Measurements from ENCODE around the gene WFDC2.

DNA sequence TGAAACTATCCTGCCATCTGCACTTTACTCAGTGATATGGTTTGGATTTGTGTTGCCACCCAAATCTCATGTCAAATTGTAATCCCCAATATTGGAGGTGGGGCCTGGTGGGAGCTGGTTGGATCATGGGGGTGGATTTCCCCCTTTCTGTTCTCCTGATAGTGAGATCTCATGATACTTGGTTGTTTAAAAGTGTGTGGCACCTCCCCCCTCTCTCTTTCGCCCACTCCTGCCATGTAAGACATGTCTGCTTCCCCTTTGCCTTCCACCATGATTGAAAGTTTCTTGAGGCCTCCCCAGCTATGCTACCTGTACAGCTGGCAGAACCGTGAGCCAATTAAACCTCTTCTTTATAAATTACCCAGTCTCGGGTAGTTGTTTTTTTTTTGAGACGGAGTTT, 35.6 kb upstream of the WFDC2 start:
- TF ChIP-seq, protein P1, sequence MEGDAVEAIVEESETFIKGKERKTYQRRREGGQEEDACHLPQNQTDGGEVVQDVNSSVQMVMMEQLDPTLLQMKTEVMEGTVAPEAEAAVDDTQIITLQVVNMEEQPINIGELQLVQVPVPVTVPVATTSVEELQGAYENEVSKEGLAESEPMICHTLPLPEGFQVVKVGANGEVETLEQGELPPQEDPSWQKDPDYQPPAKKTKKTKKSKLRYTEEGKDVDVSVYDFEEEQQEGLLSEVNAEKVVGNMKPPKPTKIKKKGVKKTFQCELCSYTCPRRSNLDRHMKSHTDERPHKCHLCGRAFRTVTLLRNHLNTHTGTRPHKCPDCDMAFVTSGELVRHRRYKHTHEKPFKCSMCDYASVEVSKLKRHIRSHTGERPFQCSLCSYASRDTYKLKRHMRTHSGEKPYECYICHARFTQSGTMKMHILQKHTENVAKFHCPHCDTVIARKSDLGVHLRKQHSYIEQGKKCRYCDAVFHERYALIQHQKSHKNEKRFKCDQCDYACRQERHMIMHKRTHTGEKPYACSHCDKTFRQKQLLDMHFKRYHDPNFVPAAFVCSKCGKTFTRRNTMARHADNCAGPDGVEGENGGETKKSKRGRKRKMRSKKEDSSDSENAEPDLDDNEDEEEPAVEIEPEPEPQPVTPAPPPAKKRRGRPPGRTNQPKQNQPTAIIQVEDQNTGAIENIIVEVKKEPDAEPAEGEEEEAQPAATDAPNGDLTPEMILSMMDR (IDR thresholded peaks at IDR 0.05), result no peak
- TF ChIP-seq POLR2A (IDR thresholded peaks at IDR 0.05), result no peak

Data from testis (tissue), 2 donors.